ENCODE results near the gene RANBP3L. TPM values are rescaled to one million over a fixed set of nuclear protein-coding genes. Genes with fewer than 3 reads are reported as not detected.

The RANBP3L gene
- total and polyA plus RNA-seq, 10 of the 15 experiments (the other 5 are each of a cell fraction or from before 2014, with no cell fraction given) = 0.02 to 0.29 (median 0.06) TPM; not detected in 4

DNA sequence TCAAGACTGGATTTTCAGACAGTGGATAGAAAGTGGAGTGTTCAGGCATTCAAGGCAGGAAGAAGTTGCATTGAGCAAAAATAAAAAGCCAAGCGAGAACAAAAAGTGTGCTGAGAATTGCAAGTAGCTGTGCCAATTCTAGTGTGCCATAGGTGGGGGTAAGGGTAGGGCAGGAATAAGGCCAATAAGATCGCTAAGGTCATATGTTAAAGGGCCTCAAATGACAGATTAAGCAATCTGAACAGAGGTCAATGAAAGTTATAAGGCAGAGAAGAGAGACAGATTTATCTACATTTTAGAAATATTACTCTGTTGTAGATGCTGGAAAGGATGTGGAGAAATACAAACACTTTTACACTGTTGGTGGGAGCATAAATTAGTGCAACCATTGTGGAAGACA is 96.4 kb downstream of the RANBP3L start (continued):
- TF ChIP-seq HSF1 (IDR thresholded peaks at IDR 0.05; ENCODE audit: low read depth, low read length) (no peak), YBX1 (IDR thresholded peaks at IDR 0.05) (no peak), BMI1 (IDR thresholded peaks at IDR 0.05; ENCODE audit: borderline replicate concordance) (no peak), ZNF622 (IDR thresholded peaks at IDR 0.05) (no peak), TCF3 (IDR thresholded peaks at IDR 0.05; ENCODE audit: borderline replicate concordance, insufficient read depth, low read depth, low read length) (no peak), SREBF1 (IDR thresholded peaks at IDR 0.05; ENCODE audit: low read length) (no peak)
- TF ChIP-seq, protein P1, sequence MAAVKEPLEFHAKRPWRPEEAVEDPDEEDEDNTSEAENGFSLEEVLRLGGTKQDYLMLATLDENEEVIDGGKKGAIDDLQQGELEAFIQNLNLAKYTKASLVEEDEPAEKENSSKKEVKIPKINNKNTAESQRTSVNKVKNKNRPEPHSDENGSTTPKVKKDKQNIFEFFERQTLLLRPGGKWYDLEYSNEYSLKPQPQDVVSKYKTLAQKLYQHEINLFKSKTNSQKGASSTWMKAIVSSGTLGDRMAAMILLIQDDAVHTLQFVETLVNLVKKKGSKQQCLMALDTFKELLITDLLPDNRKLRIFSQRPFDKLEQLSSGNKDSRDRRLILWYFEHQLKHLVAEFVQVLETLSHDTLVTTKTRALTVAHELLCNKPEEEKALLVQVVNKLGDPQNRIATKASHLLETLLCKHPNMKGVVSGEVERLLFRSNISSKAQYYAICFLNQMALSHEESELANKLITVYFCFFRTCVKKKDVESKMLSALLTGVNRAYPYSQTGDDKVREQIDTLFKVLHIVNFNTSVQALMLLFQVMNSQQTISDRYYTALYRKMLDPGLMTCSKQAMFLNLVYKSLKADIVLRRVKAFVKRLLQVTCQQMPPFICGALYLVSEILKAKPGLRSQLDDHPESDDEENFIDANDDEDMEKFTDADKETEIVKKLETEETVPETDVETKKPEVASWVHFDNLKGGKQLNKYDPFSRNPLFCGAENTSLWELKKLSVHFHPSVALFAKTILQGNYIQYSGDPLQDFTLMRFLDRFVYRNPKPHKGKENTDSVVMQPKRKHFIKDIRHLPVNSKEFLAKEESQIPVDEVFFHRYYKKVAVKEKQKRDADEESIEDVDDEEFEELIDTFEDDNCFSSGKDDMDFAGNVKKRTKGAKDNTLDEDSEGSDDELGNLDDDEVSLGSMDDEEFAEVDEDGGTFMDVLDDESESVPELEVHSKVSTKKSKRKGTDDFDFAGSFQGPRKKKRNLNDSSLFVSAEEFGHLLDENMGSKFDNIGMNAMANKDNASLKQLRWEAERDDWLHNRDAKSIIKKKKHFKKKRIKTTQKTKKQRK (IDR thresholded peaks at IDR 0.05; ENCODE audit: low read depth, low read length) = no peak
- TF ChIP-seq, protein P2, sequence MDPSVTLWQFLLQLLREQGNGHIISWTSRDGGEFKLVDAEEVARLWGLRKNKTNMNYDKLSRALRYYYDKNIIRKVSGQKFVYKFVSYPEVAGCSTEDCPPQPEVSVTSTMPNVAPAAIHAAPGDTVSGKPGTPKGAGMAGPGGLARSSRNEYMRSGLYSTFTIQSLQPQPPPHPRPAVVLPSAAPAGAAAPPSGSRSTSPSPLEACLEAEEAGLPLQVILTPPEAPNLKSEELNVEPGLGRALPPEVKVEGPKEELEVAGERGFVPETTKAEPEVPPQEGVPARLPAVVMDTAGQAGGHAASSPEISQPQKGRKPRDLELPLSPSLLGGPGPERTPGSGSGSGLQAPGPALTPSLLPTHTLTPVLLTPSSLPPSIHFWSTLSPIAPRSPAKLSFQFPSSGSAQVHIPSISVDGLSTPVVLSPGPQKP (IDR thresholded peaks at IDR 0.05; ENCODE audit: low read depth, low read length) = no peak
